Activated naive CD4-positive, alpha-beta T cell treated with anti-CD3 and anti-CD28 coated beads, Interleukin-2, amount 50 U/mL, for 24 hours (primary cell): ENCODE measurements around the gene LRMDA.

ENCODE experiments used
- H3K27ac Mint-ChIP-seq: one replicate; pipeline ENCODE4 v1.8.0; 2021; ENCODE audit warnings: mild to moderate bottlenecking, mixed read lengths
- H3K27me3 Mint-ChIP-seq: one replicate; pipeline ENCODE4 v1.8.0; 2021; ENCODE audit warnings: mixed read lengths
- H3K36me3 Mint-ChIP-seq: one replicate; pipeline ENCODE4 v1.8.0; 2021; ENCODE audit warnings: mixed read lengths
- H3K4me1 Mint-ChIP-seq: one replicate; pipeline ENCODE4 v1.8.0; 2021; ENCODE audit warnings: mixed read lengths
- H3K4me3 Mint-ChIP-seq: one replicate; pipeline ENCODE4 v1.8.0; 2021; ENCODE audit warnings: mild to moderate bottlenecking, mixed read lengths
- H3K9me3 Mint-ChIP-seq: one replicate; pipeline ENCODE4 v1.8.0; 2021; ENCODE audit warnings: mixed read lengths

Gene LRMDA

GRCh38 chr10:76255241-76255640 is 823.8 kb downstream of the LRMDA start:
- Mint-ChIP-seq H3K27ac (no peak overlapping the region), H3K4me1 (no peaks in the 10 kb centered on the region), H3K27me3 (no peaks in the 10 kb centered on the region), H3K36me3 (no peaks in the 10 kb centered on the region), H3K4me3 (no peak overlapping the region), H3K9me3 (peaks cover 14% of the 10 kb centered on the region)

- Mint-ChIP-seq H3K4me3 (no peak overlapping the region), H3K27me3 (no peaks in the 10 kb centered on the region), H3K27ac (no peak overlapping the region), H3K4me1 (no peaks in the 10 kb centered on the region), H3K9me3 (peaks cover 19% of the 10 kb centered on the region), H3K36me3 (no peaks in the 10 kb centered on the region)
These were observed 826.4 kb downstream of the LRMDA start for GRCh38 chr10:76257816-76258215.

- Mint-ChIP-seq H3K36me3 (no peaks in the 10 kb centered on the region), H3K4me1 (no peaks in the 10 kb centered on the region), H3K27ac (no peak overlapping the region), H3K4me3 (no peak overlapping the region), H3K9me3 (peaks cover 5% of the 10 kb centered on the region), H3K27me3 (no peaks in the 10 kb centered on the region)
These were observed 834.2 kb downstream of the LRMDA start for GRCh38 chr10:76265441-76266113.

GRCh38 chr10:76268530-76268929 is 837.1 kb downstream of the LRMDA start:
- Mint-ChIP-seq H3K27ac (no peak overlapping the region), H3K9me3 (no peaks in the 10 kb centered on the region), H3K36me3 (no peaks in the 10 kb centered on the region), H3K4me3 (no peak overlapping the region), H3K4me1 (no peaks in the 10 kb centered on the region), H3K27me3 (no peaks in the 10 kb centered on the region)

GRCh38 chr10:76268954-76269353 is 837.5 kb downstream of the LRMDA start:
- Mint-ChIP-seq H3K27me3 (no peaks in the 10 kb centered on the region), H3K27ac (no peak overlapping the region), H3K4me3 (no peak overlapping the region), H3K4me1 (no peaks in the 10 kb centered on the region), H3K9me3 (no peaks in the 10 kb centered on the region), H3K36me3 (no peaks in the 10 kb centered on the region)

GRCh38 chr10:76270464-76270863 is 839.0 kb downstream of the LRMDA start:
- Mint-ChIP-seq H3K27me3 (no peaks in the 10 kb centered on the region), H3K36me3 (no peaks in the 10 kb centered on the region), H3K4me3 (no peak overlapping the region), H3K9me3 (peaks cover 3% of the 10 kb centered on the region), H3K4me1 (no peaks in the 10 kb centered on the region), H3K27ac (no peak overlapping the region)

- H3K27me3 Mint-ChIP-seq = no peaks in the 10 kb centered on the region
- no peaks in the 10 kb centered on the region for H3K36me3 Mint-ChIP-seq
- H3K9me3 Mint-ChIP-seq = peaks cover 8% of the 10 kb centered on the region
These were observed 843.5 kb downstream of the LRMDA start for GRCh38 chr10:76274933-76275332.

GRCh38 chr10:76278811-76279460 is 847.5 kb downstream of the LRMDA start:
- Mint-ChIP-seq H3K36me3 (no peaks in the 10 kb centered on the region), H3K4me3 (no peak overlapping the region), H3K4me1 (no peaks in the 10 kb centered on the region), H3K9me3 (peaks cover 8% of the 10 kb centered on the region), H3K27ac (no peak overlapping the region), H3K27me3 (no peaks in the 10 kb centered on the region)

More at GRCh38 chr10:76274933-76275332, 843.5 kb downstream of the LRMDA start:
- Mint-ChIP-seq H3K4me1 (no peaks in the 10 kb centered on the region), H3K4me3 (no peak overlapping the region), H3K27ac (no peak overlapping the region)

GRCh38 chr10:76281659-76282058 is 850.2 kb downstream of the LRMDA start:
- no peaks in the 10 kb centered on the region for H3K9me3 Mint-ChIP-seq
- H3K27ac Mint-ChIP-seq = no peak overlapping the region
- no peak overlapping the region for H3K4me3 Mint-ChIP-seq
- H3K36me3 Mint-ChIP-seq = no peaks in the 10 kb centered on the region
- H3K4me1 Mint-ChIP-seq = no peaks in the 10 kb centered on the region
- H3K27me3 Mint-ChIP-seq = no peaks in the 10 kb centered on the region

GRCh38 chr10:76282061-76283025 is 850.9 kb downstream of the LRMDA start:
- no peaks in the 10 kb centered on the region for H3K4me1 Mint-ChIP-seq
- no peak overlapping the region for H3K27ac Mint-ChIP-seq
- H3K4me3 Mint-ChIP-seq = no peak overlapping the region
- no peaks in the 10 kb centered on the region for H3K27me3 Mint-ChIP-seq
- H3K9me3 Mint-ChIP-seq = no peaks in the 10 kb centered on the region
- no peaks in the 10 kb centered on the region for H3K36me3 Mint-ChIP-seq

- H3K27ac Mint-ChIP-seq = no peak overlapping the region
These were observed 852.9 kb downstream of the LRMDA start for GRCh38 chr10:76284351-76284750.

GRCh38 chr10:76285012-76285411 is 853.6 kb downstream of the LRMDA start:
- Mint-ChIP-seq H3K36me3 (no peaks in the 10 kb centered on the region), H3K4me3 (no peak overlapping the region), H3K27me3 (no peaks in the 10 kb centered on the region), H3K4me1 (no peaks in the 10 kb centered on the region), H3K27ac (no peak overlapping the region), H3K9me3 (no peaks in the 10 kb centered on the region)

More at GRCh38 chr10:76284351-76284750, 852.9 kb downstream of the LRMDA start:
- no peaks in the 10 kb centered on the region for H3K36me3 Mint-ChIP-seq
- H3K27me3 Mint-ChIP-seq = no peaks in the 10 kb centered on the region
- H3K4me1 Mint-ChIP-seq = no peaks in the 10 kb centered on the region
- no peak overlapping the region for H3K4me3 Mint-ChIP-seq
- H3K9me3 Mint-ChIP-seq = no peaks in the 10 kb centered on the region

GRCh38 chr10:76285515-76285914 is 854.1 kb downstream of the LRMDA start:
- Mint-ChIP-seq H3K27ac (no peak overlapping the region), H3K4me1 (no peaks in the 10 kb centered on the region), H3K36me3 (no peaks in the 10 kb centered on the region), H3K27me3 (no peaks in the 10 kb centered on the region), H3K4me3 (no peak overlapping the region), H3K9me3 (no peaks in the 10 kb centered on the region)

- Mint-ChIP-seq H3K9me3 (no peaks in the 10 kb centered on the region), H3K4me1 (no peaks in the 10 kb centered on the region), H3K36me3 (no peaks in the 10 kb centered on the region), H3K27ac (no peak overlapping the region), H3K27me3 (no peaks in the 10 kb centered on the region), H3K4me3 (no peak overlapping the region)
These were observed 855.1 kb downstream of the LRMDA start for GRCh38 chr10:76286536-76286935.

- Mint-ChIP-seq H3K36me3 (no peaks in the 10 kb centered on the region), H3K4me3 (no peak overlapping the region), H3K9me3 (no peaks in the 10 kb centered on the region), H3K4me1 (no peaks in the 10 kb centered on the region), H3K27me3 (no peaks in the 10 kb centered on the region), H3K27ac (no peak overlapping the region)
These were observed 856.4 kb downstream of the LRMDA start for GRCh38 chr10:76287856-76288255.

GRCh38 chr10:76291175-76291574 is 859.8 kb downstream of the LRMDA start:
- H3K4me3 Mint-ChIP-seq = no peak overlapping the region
- H3K4me1 Mint-ChIP-seq = no peaks in the 10 kb centered on the region
- no peaks in the 10 kb centered on the region for H3K36me3 Mint-ChIP-seq
- no peaks in the 10 kb centered on the region for H3K9me3 Mint-ChIP-seq
- no peaks in the 10 kb centered on the region for H3K27me3 Mint-ChIP-seq
- no peak overlapping the region for H3K27ac Mint-ChIP-seq
